Astrocyte of the spinal cord (primary cell): ENCODE measurements around the gene NAA15.
"Not testable (repeated sequence)": the region's sequence is repeated elsewhere in the genome, so short reads cannot be mapped to it uniquely, and the experiment has no call there.

Source experiments
- DNase-seq: peaks from one replicate; pipeline ENCODE4 v3.0.0; 2011; ENCODE audit warnings: low read depth, low spot score
- H3K4me3 ChIP-seq: 2 replicates; pipeline ENCODE4 v1.5.1; 2011; ENCODE audit warnings: low read depth, mild to moderate bottlenecking, low read length, moderate library complexity
- in situ Hi-C: cut with HindIII; loops from 2 replicates; pipeline ENCODE4 v1.10.0; 2017; ENCODE audit warnings: low sequenced_read_pairs
- TF ChIP-seq, protein P1 (sequence below): IDR thresholded peaks from 2 replicates; pipeline ENCODE4 v1.5.1; 2012; ENCODE audit warnings: low read depth, mild to moderate bottlenecking, low read length, inconsistent platforms

Gene NAA15

DNA sequence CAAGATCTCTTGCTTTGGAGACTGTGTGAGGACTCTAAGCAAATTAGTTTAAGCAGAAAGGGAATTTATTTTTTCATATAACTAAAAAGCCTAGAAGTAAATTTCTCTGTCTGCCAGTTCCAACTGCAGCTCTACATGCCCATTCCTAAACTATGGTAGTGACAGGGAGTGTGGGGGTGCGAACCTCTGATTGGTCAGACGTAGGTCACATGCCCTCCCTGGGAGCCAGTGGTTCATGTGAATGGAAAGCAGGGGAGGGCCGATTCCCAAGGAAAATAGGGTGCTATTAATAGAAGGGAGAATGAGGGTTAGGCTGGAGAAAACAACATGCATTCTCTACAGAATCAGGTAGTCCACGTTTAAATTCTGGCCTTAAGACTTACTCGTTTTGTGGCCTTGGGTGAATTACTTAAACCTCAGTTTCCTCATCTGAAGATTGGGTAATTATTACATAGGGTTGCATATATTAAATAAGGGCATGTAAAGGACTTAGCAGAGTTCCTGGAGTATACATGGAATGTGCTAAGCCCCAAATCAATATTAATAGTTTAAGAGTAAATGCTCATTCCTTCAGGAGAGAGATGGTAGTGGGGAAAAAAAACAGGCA, 159.8 kb downstream of the NAA15 start:
- H3K4me3 ChIP-seq = no peak overlapping the region
- in situ Hi-C loops = no loop called here
- no peak for DNase-seq
- TF ChIP-seq, protein P1, sequence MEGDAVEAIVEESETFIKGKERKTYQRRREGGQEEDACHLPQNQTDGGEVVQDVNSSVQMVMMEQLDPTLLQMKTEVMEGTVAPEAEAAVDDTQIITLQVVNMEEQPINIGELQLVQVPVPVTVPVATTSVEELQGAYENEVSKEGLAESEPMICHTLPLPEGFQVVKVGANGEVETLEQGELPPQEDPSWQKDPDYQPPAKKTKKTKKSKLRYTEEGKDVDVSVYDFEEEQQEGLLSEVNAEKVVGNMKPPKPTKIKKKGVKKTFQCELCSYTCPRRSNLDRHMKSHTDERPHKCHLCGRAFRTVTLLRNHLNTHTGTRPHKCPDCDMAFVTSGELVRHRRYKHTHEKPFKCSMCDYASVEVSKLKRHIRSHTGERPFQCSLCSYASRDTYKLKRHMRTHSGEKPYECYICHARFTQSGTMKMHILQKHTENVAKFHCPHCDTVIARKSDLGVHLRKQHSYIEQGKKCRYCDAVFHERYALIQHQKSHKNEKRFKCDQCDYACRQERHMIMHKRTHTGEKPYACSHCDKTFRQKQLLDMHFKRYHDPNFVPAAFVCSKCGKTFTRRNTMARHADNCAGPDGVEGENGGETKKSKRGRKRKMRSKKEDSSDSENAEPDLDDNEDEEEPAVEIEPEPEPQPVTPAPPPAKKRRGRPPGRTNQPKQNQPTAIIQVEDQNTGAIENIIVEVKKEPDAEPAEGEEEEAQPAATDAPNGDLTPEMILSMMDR = no peak

DNA sequence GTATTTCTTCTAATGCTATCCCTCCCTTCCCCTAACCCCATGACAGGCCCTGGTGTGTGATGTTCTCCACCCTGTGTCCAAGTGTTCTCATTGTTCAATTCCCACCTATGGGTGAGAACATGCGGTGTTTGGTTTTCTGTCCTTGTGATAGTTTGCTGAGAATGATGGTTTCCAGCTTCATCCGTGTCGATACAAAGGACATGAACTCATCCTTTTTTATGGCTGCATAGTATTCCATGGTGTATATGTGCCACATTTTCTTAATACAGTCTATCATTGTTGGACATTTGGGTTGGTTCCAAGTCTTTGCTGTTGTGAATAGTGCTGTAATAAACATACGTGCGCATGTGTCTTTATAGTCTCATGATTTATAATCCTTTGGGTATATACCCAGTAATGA, 163.2 kb downstream of the NAA15 start:
- in situ Hi-C loops, H3K4me3 ChIP-seq, DNase-seq: not testable (repeated sequence)

DNA sequence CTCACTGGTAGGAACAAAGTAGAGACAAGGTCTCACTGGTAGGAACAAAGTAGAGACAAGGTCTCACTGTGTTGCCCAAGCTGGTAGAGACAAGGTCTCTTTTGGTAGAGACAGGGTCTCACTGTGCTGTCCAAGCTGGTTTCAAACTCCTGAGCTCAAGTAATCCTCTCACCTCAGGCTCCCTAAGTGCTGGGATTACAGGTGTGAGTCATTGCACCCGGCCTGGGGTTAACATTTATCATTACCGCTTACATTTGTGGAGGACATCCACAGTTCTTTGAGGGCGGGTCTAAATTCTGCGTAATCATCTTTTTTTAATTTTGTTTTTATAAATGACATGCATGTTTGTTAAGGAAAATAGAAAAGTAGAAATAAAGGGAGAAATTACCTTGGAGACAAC, 164.6 kb downstream of the NAA15 start:
- TF ChIP-seq, protein P1 = no peak

DNA sequence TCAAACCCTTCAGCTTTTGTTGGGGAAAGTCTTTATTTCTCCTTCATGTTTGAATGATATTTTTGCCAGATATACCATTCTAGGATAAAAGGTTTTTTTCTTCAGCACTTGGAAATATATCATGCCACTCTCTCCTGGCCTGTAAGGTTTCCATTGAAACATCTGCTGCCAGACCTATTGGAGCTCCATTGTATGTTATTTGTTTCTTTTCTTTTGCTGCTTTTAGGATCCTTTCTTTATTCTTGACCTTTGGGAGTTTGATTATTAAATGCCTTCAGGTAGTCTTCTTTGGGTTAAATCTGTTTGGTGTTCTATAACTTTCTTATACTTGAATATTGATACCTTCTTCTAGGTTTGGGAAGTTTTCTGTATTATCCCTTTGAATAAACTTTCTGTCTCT, 167.5 kb downstream of the NAA15 start:
- DNase-seq, in situ Hi-C loops, H3K4me3 ChIP-seq: not testable (repeated sequence)

More for the DNA sequence above, 164.6 kb downstream of the NAA15 start:
- no peak for DNase-seq
- H3K4me3 ChIP-seq = no peak overlapping the region
- in situ Hi-C loops = no loop called here

DNA sequence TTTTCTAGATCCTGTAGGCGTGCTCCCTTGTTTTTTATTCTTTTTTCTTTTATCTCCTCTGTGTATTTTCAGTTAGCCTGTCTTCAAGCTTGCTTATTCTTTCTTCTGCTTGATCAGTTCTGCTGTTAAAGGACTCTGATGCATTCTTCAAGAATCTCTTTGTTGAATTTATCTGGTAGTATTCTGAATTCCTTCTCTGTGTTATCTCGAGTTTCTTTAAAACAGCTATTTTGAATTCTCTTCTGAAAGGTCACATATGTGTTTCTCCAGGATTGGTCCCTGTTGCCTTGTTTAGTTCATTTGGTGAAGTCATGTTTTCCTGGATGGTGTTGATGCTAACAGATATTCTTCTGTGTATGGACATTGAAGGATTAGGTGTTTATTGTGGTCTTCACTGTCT, 167.9 kb downstream of the NAA15 start:
- in situ Hi-C loops = no loop called here
- no peak for DNase-seq
- TF ChIP-seq, protein P1 = no peak
- H3K4me3 ChIP-seq = no peak overlapping the region
